ENCODE measurements around the gene KIF6.

- TF ChIP-seq BHLHE40 (IDR thresholded peaks at IDR 0.05; ENCODE audit: borderline replicate concordance) (no peak), SP1 (IDR thresholded peaks at IDR 0.05) (no peak), FOXM1 (IDR thresholded peaks at IDR 0.05; ENCODE audit: borderline replicate concordance) (no peak), L3MBTL2 (conservative IDR thresholded peaks at IDR 0.05) (no peak), ZNF384 (IDR thresholded peaks at IDR 0.05) (no peak)
Observed at GRCh38 chr6:39499053-39499452, 226.2 kb downstream of the KIF6 start.
